Suppressor macrophage treated with lipopolysaccharide for 1 hour (primary cell): ENCODE data around the gene P4HA1.
"Not testable (repeated sequence)": the region's sequence is repeated elsewhere in the genome, so short reads cannot be mapped to it uniquely, and the experiment has no call there.

Experiments used
- DNase-seq, 3 donors: peaks; one replicate each; pipeline ENCODE4 v3.0.0-alpha.2; 2020 to 2022

Gene P4HA1

DNA sequence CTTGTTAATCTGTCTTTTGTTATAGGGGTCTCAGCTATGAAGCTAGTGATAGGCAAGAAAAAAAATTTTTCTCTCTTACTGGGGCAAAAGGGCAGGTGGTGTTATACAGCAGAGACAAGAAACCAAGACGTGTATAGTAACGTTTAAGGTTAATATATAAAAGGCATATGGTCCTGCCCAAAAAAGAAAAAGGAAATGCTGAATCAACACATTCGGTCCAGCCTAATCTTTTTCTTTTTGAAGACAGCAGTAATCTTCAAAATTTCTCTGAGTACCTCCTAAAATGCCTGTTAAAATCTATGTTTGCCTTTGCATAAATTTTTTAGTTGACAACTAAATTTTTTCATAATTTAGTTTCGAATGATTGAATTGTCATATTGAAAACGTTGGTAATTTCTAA, 54.5 kb downstream of the P4HA1 start:
- no peak for DNase-seq

DNA sequence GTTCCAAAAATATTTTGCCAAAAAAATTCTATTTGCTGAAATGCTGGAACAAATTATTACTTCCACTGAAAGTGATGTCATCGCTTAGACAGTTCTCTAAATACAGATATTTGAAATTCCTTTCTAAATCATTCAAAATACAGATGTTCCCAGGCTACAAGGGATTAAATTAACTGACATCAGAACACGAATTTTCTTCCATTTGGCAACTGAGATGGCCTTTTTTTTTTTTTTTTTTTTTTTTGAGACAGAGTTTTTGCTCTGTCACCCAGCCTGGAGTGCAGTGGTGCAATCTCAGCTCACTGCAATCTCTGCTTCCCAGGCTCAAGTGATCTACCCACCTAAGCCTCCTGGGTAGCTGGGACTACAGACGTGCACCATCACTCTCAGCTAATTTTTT, 57.0 kb downstream of the P4HA1 start:
- DNase-seq, result no peak

DNA sequence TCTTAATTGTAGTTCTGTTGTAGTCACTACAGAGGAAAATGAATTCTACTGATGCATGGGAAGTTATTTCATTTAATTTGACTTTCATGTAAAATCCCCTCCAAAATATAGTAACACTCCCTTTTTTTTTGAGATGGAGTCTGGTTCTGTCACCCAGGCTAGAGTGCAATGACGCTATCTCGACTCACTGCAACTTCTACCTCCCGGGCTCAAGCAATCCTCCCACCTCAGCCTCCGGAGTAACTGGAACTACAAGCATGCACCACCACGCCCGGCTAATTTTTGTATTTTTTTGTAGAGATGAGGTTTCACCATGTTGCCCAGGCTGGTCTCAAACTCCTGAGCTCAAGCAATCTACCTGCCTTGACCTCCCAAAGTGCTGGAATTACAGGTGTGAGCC, 60.4 kb downstream of the P4HA1 start:
- not testable (repeated sequence) for DNase-seq

DNA sequence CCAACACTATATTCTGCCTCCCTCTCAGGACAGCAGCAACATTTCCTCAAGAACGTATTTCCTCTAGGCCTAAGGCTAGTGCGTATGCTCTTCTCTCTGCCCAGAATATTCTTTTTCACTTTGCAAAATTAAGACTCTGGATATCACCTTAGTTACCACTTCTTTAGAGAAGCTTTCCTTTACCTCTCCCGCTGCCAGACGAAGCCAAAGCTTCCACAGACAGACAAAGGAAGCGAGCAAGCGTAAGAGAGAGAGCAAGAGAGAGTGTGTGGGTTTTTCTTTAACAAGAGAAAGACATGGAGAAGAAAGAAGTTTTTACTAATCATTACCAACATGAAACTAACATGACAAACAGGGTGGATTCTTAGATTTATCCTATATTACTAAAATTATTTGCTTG, 64.1 kb downstream of the P4HA1 start:
- DNase-seq, result no peak

DNA sequence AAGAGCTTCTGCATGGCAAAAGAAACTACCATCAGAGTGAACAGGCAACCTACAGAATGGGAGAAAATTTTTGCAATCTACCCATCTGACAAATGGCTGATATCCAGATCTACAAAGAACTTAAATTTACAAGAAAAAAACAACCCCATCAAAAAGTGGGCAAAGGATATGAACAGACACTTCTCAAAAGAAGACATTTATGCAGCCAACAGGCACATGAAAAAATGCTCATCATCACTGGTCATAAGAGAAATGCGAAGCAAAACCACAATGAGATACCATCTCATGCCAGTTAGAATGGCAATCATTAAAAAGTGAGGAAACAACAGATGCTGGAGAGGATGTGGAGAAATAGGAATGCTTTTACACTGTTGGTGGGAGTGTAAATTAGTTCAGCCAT, 70.0 kb downstream of the P4HA1 start:
- DNase-seq, result not testable (repeated sequence)

DNA sequence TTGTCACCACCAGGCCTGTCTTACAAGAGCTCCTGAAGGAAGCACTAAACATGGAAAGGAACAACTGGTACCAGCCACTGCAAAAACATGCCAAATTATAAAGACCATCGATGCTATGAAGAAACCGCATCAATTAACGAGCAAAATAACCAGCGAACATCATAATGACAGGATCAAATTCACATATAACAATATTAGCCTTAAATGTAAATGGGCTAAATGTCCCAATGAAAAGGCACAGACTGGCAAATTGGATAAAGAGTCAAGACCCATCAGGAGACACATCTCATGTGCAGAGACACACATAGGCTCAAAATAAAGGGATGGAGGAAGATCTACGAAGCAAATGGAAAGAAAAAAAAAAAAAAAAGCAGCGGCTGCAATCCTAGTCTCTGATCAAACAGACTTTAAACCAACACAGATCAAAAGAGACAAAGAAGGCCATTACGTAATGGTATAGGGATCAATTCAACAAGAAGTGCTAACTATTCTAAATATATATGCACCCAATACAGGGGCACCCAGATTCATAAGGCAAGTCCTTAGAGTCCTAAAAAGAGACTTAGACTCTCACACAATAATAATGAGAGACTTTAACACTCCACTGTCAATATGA, 73.1 kb downstream of the P4HA1 start:
- not testable (repeated sequence) for DNase-seq

DNA sequence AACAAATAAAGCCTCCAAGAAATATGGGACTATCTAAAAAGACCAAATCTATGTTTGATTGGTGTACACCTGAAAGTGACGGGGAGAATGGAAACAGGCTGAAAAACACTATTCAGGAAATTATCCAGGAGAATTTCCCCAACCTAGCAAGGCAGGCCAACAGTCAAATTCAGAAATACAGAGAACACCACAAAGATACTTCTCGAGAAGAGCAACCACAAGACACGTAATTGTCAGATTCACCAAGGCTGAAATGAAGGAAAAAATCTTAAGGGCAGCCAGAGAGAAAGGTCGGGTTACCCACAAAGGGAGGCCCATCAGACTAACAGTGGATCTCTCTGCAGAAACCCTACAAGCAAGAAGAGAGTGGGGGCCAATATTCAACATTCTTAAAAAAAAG, 73.7 kb downstream of the P4HA1 start:
- DNase-seq, result not testable (repeated sequence)

DNA sequence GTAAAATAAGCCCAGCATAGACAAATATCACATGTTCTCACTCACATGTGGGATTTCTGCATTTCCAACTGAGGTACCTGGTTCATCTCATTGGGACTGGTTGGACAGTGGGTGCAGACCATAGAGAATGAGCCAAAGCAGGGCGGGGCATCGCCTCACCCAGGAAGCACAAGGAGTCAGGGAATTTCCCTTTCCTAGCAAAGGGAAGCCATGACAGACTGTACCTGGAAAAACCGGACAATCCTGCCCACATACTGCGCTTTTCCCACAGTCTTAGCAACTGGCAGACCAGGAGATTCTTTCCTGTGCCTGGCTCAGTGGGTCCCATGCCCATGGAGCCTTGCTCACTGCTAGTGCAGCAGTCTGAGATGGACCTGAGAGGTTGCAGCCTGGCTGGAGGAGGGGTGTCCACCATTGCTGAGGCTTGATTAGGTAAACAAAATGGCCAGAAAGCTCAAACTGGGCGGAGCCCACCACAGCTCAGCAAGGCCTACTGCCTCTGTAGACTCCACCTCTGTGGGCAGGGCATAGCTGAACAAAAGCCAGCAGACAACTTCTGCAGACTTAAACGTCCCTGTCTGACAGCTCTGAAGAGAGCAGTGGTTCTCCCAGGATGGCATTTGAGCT, 75.0 kb downstream of the P4HA1 start:
- DNase-seq, result not testable (repeated sequence)

DNA sequence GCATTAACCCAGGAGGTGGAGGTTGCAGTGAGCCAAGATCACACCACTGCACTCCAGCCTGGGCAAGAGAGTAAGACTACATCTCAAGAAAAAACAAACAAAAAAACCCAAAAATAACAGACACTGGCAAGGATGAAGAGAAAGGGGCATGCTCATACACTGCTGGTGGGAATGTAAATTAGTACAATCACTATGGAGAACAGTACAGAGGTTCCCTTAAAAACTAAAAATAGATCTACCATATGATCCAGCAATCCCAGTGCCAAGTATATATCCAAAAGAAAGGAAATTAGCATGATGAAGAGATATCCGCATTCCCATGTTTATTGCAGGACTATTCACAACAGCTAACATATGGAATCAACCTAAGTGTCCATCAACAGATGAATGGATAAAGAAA, 75.6 kb downstream of the P4HA1 start:
- DNase-seq, result no peak

DNA sequence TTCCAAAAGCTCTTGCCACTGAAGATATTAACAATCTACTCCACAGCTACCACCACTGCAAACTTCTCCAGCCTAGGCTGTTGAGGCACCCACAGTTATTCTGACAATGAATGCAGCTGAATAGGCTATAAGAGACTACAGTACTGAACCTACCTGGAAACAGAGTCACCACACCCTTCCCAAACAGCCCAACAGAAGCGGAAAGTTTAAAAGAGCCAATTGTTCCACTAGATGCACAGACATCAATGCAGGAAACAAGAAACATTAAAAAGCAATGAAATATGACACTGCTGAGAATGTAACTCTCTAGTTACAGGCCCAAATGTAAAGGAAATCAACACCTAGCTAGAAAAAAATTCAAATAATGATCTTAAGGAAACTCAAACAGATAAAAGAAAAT, 77.6 kb downstream of the P4HA1 start:
- DNase-seq, result no peak

DNA sequence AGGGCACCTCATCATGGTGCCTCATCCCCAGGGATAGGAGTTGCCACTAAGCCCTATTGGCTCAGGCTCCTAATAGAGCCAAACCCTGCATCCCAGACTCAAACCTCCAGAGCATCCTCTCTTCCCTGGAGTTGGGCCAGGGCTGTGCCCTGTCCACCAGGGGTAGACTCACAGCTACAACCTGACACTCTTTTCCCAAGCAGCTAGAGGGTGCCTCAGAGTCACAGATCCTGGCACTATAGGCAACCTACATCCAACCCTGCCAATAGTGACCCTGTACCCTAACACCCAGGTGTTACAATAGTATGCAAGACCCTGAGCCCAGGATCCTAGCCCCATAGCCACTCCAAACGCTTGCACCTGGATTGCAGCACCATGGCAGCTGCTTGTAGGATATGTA, 78.0 kb downstream of the P4HA1 start:
- DNase-seq, result no peak

DNA sequence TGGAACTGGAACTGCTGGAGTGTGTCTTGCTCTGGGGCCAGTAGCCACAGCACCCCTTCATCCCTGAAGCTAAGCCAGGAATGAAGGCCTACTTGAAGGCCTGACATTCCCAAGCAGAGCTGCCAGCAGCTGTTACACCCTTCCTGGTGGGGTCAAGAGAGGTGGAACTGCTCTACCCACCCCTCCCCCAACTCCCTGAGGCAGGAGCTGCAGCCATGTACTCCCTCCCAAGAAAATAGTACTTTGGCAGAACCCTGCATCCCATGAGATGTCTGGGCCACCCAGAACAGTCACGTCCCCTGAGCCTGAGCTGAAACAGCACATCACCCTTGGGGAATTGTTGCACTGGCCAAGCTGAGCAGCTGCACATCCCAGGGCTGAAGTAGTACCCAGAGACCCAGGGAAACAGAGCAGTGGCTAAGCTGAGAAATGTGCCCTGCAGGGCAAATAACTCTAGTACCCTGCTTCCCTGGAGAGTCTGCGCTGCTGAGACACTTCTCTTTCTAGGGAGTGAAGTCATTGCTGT, 78.6 kb downstream of the P4HA1 start:
- DNase-seq, result no peak

DNA sequence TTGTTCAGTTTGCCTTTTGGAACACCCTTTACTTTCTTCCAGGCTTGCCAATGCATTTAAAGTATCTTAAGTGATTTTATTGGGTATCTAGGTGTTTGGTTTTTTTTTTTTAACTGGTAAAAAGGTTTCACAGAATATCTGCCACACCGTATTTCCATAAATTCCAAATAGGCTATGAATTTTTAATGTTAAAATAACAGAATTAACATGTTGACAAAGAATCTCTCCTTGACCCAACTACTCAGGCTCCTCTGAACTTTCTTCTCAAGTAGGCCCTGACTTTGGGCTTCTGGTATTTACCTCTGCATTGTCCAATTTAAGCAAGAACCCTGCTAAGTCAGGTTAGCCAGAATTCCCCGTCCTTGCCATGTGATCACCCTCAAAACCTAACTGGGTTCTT, 80.9 kb downstream of the P4HA1 start:
- no peak for DNase-seq

DNA sequence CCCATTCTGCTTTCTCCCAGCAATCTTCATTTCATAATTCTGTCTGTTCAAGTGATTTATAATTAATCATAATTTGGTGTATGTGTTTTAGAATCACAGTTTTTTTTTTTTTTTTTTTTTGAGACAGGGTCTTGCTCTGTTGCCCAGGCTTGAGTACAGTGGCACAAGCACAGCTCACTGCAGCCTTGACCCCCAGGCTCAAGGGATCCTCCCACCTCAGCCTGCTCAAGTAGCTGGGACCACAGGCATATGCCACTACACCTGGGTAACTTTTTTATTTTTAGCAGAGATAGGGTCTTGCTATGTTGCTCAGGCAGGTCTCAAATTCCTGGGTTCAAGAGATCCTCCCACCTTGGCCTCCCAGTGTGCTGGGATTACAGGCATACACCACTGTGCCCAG, 92.8 kb downstream of the P4HA1 start:
- no peak for DNase-seq

DNA sequence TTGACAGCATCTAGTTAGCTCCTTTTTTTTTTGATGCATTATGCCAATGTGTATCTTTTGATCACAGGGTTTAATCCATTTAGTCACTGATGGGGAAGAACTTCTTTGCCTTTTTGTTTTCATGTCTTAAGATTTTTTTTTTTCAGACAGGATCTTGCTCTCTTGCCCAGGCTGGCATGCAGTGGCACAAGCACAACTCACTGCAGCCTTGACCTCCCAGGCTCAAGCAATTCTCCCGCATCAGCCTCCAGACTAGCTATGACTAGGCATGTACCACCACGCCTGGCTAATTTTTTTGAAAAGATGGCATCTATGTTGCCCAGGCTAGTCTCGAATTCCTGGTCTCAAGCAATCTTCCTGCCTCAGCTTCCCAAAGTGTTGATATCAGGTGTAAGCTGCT, 95.7 kb downstream of the P4HA1 start:
- no peak for DNase-seq

DNA sequence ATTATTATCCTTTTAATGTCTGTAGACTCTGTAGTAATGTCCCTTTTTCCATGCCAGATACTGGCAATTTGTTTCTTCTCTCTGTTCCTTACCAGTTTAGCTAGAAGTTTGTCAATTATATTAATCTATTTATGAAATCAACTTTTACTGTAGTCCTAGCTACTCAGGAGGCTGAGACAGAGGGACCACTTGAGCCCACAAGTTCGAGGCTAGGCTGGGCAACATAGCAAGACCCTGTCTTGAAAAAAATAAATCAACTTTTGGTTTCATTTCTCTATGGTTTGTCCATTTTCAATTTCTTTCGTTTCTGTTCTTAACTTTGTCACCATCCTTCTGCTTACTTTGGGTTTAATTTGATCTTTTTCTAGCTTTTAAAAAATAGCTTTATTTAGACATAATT, 99.6 kb downstream of the P4HA1 start:
- no peak for DNase-seq

DNA sequence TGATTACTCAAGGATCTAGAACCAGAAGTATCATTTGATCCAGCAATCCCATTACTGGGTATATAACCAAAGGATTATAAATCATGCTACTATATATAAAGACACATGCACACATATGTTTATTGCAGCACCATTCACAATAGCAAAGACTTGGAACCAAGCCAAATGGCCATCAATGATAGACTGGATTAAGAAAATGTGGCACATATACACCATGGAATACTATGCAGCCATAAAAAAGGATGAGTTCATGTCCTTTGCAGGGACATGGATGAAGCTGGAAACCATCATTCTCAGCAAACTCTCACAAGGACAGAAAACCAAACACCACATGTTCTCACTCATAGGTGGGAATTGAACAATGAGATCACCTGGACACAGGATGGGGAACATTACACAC, 101.2 kb downstream of the P4HA1 start:
- not testable (repeated sequence) for DNase-seq

DNA sequence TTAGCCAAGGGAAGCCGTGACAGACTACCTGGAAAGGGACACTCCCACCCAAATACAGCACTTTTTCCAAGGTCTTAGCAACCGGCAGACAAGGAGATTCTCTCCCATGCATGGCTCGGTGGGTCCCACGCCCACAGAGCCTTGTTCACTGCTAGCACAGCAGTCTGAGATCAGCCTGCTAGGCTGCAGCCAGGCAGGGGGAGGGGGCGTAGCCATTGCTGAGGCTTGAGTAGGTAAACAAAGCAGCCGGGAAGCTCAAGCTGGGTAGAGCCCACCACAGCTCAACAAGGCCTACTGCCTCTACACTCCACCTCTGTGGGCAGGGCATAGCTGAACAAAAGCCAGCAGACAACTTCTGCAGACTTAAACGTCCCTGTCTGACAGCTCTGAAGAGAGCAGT, 106.9 kb downstream of the P4HA1 start:
- DNase-seq, result not testable (repeated sequence)

DNA sequence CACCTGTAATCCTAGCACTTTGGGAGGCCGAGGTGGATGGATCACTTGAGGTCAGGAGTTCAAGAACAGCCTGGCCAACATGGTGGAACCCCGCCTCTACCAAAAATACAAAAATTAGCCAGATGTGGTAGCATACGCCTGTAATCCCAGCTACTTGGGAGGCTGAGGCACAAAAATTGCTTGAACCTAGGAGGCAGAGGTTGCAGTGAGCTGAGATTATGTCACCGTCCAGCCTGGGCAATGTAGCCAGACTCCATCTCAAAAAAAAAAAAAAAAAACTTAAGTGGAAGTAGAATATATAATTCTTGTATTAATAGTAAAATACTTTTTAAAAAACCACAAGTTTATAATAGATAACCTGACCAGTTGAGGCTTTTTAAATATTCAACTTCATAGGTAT, 112.0 kb downstream of the P4HA1 start:
- not testable (repeated sequence) for DNase-seq

DNA sequence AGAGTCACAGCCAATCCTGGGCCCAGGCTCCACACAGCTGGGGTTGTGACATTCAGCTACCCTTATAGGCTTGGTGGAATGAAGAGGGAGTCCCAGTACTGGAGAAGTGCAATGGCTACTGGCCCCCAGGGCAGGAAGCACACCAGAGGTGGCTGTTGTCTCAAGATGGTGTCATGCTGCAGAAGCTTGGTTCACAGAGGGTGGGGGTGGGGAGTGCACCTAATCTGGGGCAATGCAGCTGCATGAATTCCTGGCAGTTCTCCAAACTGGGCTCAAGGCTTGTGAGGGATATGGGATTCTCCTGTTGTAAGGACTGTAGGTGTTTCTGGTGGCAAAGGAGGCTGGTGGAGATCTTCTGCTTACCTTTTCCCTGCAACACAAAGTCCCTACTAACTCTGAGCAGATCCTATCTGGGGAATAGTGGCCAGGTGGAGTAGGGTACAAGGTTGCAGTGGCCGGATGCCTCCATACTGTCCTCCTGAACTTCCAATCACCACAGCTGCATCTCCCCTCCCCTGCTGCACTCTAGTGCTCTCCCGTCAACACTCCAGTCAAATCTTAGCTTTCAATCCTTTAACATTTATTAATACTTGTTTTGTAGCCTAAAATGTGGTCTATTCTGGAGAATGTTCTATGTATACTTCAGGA, 114.7 kb downstream of the P4HA1 start:
- peak in 1 of 3 donors; percentile 2 for DNase-seq

DNA sequence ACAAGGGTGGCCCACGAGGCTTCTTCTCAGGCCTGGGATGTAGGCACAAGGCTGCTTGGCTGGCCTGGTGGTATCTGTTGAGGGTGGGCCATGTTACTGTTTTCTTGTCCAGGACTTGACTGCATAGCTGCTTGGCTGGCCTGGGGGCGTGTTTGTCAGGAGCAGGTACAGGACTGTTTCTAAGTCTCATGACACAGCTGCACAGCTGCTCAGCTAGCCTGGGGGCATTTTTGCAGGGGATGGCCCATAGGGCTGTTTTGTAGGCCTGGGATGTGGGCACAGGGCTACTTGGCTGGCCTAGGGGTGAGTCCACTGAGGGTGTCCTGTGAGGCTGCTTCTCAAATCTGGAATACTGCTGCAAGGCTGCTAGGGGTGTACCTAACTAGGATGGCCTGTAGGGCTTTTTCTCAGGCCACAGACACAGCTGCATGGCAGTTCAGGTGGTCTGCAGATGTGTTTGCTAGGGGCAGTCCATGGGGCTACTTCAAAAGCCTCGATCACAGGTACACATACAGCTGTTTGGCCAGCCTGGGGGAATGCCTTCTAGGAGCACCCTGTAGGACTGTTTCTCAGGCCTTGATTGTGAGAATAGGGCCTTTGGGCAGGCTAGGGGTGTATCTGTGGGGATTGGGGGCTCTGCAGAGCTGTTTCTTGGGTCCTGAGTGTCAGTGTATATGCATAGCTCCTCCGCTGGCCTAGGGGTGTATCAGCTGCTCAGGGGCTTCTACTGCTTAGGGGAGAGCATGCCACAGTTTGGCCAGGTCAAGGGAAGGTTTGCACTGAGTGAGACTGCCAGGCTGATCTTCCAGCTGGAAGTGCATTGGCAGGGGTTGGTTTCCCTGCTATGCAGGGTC, 115.4 kb downstream of the P4HA1 start:
- no peak for DNase-seq

DNA sequence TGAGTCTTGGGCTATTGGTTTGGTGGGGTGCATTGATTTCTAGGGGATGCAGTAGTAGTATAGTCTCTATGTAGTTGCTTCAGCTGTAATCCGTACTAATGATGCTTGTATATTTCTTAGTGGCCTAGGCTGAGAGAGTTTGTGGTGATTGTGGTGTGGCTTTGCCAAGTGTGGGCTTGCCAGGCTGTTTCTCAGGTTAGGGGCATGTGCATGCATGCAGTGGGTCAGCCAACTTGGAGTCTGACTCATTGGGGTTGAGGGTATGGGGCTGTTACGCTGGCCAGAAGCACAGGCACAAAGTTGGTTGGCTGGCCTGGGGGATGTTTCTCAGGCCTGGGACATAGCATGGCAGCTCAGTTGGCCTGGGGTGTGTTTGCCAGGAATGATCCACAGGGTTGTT, 116.3 kb downstream of the P4HA1 start:
- no peak for DNase-seq

DNA sequence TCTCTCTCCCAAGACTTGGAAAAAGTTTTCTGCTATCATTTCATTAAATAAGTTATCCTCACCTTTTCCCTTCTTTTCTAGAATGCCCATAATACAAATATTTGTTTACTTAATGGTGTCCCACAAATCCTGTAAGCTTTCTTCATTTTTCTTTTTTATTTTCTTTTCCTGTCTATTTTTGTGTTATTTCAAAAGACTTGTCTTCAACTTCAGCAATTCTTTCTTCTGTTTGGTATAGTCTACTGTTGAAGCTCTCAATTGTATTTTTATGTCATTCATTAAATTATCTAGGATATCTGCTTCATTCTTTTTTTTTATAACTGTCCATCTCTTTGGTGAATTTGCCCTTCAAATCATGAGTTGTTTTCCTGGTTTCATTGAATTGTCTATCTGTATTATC, 117.0 kb downstream of the P4HA1 start:
- no peak for DNase-seq
